GM18499 (cell line): ENCODE results near the gene CDH2.

Source experiments
- ATAC-seq: cut with Tn5 transposase; IDR thresholded peaks from one replicate; pipeline ENCODE4 v1.9.1; 2021; ENCODE audit warnings: moderate number of reproducible peaks; ENCODE audit not compliant: insufficient read depth, unreplicated experiment

Gene CDH2

DNA sequence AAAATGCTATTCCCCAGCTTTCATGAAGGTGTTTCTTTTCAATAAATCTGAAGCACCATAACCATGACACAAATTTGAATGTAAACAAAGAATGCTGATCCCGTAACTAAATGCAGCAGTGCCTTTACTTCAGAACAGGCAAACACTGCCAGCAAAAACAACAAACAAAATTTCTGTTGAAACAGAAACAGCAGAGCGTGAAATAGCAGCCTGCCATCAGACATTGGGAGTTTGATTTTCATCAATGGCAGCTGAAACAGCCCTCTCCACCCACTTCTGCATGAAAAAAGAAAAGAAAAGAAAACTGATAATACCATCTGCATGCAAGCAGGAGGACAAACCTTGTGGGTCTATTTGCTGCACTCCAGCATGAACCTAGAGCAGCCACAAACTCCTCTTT lies 128.3 kb downstream of the CDH2 start:
- no peak for ATAC-seq

DNA sequence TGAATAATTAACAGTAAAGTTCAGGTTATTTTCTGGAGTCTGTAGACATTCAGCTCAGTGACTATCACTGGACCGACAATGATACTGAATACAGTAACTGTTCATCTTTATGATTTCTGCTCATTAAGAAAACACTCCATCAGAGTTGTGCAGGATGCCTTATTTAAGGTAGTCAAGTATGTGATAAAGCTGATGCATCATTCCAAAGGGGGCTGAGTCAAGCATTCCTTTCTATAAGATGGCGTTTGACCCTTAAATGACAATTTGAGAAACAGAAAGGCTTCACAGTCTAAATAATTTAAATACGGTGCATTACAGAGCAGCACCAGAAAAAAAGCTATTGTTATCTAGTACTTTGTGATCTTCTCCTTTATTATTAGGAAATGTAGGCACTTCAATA lies 131.1 kb downstream of the CDH2 start:
- no peak for ATAC-seq

DNA sequence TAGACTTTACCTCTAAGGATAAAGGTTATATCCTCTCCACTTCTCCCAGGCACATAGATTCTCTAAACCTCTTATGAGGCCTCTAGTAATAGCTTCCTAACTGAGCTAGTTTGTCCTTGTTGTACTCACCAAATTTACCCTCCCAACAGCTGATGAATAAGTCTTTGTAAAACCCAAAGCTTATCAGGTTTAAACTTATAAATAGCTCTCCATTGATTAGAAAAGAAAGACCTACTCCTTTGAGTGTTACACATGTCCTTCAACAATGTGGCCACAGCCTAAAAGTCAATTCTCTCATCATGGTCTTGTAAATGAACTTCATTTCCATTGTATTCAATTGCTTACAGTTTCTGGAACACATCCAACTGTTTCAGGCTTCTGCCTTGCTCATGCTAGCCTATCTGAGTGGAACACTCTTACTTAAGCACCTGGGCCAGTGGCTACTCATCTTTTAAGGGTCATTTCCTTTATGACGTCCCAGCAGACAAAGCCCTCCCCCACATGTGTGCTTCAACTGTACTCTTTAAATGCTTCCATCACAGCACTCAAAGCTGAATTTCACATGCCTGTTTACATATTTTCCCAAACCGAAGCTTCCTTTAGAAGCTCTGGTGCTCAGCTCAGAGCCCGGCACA lies 131.6 kb downstream of the CDH2 start:
- no peak for ATAC-seq

DNA sequence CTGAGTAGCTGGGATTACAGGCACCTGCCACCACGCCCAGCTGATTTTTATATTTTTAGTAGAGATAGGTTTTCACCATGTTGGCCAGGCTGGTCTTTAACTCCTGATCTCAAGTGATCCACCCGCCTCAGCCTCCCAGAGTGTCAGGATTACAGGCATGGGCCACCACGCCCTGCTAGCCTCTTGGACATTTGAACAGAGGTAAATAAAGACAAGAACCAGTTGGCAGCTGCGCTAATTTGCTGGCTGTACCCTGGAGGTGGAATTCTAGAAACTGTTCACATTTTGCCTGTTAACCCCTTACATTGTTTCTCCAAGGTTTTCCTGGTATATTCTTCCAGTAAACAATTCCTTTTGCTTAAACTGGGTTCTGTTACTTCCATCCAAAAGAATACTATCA lies 132.9 kb downstream of the CDH2 start:
- no peak for ATAC-seq

DNA sequence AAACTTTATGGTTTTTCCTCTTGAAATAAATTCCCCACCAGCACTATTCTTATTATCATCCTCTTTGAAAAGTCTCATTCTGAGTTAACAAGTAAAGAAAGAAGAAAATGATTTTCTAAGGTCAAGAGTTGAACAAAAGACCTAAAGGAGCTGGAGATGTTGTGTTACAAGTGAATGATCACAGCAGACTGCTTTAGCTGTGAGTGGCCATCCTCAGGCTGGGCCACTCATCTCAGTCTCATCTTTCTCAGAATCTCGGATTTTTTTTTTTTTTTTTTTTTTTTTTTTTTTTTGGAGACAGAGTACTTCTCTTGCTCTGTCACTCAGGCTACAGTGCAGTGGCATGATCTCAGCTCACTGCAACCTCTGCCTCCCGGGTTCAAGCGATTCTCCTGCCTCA lies 133.3 kb downstream of the CDH2 start:
- no peak for ATAC-seq

DNA sequence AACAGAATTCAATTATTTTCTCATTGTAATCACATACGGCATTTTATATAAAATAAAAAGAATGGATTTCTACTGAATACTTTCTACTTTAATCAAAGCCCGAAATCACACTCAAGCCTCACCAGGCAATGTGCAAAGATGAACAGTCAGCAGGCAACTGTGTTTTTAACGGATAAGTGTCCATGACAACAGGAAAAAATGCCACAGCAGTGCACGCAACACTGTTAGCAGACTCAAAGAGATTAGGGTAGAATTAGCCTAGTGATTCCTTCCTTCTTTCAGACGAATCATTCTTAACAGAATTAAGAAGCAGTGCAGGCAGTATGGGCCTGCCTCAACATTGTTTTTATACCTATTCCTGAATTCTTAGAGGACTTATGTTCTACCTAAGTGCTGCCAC lies 135.6 kb downstream of the CDH2 start:
- no peak for ATAC-seq

DNA sequence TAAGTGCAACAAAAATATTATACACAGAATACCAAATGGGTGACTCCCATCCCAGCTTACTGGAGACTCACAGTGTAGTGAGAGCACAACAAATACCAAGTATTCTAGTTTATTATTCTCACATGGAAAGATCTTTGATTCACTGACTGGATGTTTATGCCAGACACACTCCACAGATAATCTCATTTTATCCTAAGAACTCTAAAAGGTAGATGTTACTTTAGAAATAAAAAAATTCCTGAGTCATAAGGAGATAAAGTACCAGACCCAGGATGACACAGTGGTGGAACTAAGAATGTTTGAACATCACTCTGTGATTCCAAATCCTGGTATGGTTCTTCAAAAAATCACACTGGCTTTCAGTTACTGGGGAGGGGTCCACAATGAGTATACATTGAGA lies 136.2 kb downstream of the CDH2 start:
- no peak for ATAC-seq

DNA sequence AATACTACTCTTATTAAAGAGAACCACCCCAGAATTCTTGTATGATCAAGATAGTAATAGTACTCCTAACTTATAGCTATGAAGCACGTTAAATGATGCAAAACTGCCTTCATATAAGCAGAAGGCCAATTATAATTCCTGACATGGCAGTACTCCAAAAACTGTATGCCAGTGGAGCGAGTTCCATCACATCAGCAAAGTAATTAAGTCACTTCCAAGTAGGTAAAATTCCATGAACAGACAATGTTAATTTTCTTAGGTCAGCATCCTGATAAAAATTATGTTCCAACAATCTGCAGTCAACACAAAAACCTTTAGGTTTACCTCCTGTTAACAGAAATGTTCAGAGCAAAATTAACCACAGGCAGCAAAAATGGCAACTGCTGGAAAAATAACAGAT lies 136.7 kb downstream of the CDH2 start:
- ATAC-seq = no peak

DNA sequence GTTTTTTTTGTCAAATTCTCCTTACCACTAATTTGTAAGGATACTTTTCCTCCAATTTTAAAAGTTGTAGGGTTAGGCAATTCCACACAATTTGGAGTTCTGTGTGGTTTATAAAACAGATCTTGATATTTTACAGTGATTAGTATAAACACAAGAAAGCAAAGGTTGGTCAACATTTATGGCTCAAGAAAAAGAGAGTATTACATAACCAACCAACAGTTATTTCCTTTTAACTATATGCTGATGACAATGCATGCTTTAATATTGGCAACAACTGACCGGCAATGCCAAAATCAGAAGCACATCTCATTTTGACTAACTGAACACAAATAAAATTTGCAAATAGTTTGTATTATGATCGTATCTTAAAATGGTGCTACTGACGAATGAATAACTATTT lies 137.2 kb downstream of the CDH2 start:
- no peak for ATAC-seq

DNA sequence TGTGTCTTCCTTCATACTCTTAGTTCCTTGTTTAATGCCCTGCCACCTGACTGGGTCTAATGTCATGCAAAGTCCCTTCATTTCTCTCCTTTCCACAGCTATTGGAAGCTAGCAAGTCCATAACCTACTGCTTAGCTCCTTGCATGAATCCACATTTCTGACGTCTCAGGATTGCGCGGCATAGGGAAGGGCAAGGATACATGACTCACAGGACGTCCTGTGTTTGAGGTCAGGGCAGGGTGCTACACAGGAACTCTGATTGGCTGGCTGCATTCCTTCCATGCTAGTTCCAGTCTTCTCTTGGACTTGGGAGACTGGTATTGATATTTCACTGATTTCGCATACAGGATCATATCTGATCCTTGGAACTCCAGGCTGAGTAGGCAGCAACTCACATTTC lies 137.9 kb downstream of the CDH2 start:
- no peak for ATAC-seq

DNA sequence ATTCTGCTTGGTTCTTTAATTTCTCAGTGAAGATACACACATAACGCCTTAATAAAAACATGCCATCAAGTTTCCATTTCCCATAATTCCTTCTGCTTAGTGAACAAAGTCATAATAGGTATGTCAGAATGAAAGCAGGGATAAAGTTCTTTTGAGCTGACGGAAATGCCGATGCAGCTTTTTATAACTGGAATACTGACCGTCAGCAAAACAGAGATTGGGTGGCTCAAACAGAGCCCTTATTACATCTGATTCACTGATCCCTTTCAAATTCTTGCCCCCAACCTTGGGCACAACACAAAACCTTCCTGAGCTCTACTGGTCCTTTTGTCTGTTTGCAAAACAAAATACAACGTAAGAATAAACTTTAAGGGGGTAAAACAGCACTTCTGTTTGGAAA lies 140.4 kb downstream of the CDH2 start:
- ATAC-seq = no peak

DNA sequence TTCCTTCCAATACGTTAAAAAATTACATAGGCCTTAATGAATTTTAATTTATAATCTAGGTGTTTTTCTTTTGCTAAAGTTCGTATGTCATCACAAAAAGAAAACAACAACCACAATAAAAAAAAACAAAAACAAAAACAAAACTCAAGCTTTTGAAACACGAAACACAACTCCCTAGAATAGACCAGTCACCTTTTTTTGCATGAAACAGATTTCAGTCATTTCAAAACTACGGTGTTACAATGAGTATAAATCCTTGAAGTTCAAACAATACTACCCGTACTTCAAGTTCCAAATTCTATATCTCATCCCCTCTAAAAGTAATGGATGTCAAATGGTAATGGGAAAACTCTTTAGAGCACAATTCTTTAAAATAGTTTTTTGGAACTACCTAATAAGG lies 142.4 kb downstream of the CDH2 start:
- ATAC-seq = no peak

DNA sequence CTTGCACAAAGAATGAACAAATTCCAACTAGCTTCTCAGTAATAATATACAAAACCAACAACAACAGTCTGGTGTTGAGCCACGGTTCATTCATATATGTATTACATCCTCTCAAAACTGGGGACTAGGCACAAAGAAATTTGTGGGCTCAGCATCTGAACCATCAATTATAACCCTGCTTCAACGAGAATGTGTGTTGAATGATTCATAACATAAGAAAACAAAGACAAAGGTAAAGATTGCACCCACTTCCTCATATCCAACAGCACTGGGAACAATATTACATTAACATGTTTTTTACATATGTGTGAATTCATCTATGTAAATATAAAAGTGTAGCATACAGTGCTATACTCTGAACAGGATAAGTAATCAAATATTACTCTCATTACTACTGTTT lies 144.8 kb downstream of the CDH2 start:
- no peak for ATAC-seq

DNA sequence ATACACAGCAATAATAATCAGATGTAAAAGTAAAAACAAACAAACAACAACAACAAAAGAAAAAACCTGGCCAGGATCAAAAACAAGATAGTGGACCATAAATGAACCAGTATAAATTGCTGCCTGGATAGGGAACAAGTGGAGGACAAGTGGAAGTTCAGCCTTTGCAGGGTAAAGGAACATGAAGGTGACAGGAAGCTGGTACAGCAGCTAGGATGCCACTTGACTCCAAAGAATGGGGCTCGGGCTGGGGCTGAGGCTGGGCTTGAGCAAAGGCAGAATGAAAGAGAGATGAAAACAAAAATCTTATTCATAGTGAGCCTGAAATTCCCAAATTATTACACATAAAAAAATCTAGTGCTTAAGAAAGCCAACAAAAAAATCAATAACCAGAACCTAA lies 146.5 kb downstream of the CDH2 start:
- no peak for ATAC-seq

DNA sequence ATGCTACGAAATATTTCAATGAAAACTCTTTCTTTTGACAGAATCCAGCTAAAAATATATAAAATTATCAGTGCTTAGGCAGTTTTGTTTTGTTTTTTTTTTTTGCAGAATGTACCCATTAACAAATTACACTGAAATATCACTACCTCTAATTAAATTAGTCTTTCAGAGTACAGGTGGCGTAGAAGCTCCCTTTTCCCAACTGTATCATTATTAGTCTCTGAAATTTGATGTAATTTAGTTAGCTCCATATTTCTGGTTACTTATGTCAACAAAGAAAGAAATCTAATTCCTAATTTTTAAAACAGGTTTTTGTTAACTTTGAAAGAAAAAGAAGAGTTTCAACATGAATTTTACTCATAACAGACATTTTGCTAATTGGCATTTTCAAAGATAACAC lies 149.2 kb downstream of the CDH2 start:
- no peak for ATAC-seq

DNA sequence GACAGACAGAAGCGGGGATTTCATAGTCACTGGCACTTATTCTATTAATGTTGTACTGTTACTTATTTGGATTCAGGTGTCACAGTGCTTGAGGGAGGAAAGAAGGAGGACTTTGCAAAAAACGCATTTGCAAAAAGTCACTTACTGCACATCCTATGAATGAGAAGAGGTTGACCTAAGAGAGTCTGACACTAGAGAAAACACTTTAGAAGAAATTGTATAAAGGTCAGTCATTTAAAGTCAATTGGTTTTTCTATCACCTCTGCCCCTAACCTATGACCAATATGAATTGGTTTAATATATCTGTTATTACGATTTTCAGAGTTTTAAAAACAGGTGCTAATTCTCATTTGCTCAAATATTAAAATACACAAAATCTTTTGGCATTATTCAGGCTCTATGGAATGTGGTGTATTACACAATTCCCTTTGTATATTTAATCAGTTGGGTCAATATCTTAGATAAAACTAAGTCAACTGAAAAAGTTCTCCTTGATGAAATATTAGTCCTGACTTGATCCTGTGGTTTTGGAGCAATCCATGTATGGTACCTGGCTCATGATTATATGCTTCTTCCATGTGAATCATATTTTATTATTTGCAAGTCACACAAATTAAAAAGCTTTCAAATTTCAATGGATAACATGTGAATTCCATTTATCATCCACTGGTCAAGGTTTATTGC lies 157.4 kb downstream of the CDH2 start:
- no peak for ATAC-seq

DNA sequence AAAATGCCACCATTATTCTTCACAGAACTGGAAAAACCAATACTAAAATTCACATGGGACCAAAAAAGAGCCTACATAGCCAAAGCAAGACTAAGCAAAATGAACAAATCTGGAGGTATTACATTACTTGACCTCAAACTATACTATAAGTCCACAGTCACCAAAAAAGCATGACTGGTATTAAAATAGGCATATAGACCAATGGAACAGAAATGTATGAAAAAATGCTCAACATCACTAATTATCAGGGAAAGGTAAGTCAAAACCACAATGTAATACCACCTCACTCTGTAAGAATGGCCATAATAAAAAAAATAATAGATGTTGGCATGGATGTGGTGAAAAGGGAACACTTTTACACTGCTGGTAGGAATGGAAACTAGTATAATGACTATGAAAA lies 158.6 kb downstream of the CDH2 start:
- ATAC-seq = no peak

DNA sequence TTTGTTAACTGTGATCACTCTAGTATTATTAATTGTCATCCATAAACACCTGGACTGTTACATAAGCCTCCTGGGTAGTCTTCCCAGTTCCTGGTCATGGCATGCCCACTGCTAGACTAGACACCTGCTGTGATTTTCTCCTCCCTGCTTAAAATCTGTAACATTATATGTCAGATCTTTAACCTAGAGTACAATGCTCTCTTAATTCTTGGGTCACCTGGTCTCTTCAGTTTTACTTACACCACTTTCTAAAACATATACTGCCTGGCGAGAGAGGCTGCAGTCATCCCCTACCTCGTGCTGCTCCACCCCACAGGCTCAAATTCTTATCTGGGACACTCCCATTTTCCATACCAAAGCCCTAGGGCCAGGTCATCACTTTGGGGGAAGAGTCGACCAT lies 161.3 kb downstream of the CDH2 start:
- ATAC-seq = no peak

DNA sequence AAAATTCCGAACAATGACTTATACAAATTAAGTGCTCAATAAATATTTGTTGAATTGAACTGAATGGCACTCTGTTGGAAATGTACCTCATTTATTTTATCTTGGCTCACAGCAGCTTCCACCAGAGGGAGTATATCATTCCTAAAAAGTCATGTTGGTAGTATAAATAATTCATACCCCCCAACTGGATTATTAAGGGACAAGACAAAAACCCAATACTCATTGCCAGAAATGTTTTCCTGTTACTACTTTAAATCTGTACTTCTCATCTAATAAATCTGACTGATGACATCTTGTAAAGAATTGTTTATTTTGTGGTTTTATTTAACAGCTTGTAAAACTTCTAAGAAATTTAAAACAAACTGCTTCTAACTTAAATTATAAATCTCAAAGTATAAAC lies 163.9 kb downstream of the CDH2 start:
- no peak for ATAC-seq

DNA sequence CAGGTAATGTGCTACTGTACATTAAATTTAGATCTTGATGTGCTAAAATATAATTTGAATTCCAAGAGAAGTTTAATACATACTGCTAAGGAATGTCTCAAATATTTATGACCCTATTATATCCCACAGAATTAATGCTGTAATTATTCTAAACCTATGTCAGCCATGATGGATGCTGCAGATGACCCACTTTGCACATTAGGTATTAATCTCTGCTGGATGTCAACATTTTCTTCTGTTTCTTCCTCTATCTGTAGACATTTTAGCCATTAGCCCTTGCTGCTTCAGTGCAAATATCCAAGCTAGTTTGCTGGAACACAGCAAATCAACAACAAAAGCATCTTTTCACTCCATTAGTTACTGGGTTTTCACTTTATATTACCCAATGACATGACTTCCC lies 164.6 kb downstream of the CDH2 start:
- ATAC-seq = no peak

DNA sequence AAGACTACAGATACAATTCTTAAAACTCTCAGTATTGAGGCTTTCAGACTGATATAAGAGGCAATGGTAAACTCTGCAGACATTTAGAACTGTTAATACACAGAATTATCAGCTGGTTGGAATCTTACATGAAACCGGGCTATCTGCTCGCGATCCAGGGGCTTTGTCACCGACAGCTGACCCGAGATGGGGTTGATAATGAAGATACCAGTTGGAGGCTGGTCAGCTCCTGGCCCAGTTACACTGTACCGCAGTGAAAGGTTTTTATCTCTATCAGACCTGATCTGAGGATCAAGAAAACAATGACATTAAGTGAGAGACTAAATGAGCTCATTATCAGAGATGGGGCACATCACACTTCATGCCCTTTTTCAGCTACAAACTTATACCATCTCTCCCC lies 167.3 kb downstream of the CDH2 start:
- no peak for ATAC-seq

DNA sequence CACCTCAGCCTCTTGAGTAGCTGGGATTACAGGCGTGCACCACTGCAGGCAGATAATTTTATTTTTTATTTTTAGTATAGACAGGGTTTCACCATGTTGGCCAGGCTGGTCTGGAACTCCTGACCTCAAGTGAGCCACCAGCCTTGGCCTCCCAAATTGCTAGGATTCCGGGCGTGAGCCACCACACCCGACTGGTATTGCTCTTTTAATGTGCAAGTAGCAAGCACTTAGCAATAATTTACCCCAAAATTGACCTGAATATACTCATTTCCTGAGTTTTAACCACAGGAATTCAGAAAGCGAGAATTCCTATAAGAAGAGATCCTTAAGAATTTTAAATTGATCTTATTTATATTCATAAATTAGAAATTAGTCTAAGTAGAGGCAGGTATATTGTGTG lies 169.1 kb downstream of the CDH2 start:
- no peak for ATAC-seq

DNA sequence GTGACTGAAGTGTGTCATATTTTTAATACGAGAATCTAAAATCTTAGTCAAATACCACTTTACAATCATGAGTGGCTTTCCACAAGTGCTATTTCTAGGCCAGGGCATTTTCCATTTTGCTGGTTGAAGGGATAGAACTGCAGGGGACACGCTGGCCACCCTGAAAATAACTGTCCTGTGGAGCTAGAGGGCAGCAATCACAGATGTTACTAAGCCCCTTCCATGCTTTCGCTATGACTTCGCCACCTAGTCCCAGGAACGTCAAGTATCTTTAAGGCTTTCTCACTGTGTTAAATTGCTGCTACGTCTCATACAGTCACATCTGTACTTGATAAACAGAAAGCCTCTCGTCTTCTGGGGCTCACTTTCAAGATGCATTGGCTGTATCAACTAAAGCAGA lies 171.8 kb downstream of the CDH2 start:
- ATAC-seq = no peak
